Liver (tissue), 9 donors: ENCODE data around the gene UGT2A2. TPM values are rescaled to one million over a fixed set of nuclear protein-coding genes. Genes with fewer than 3 reads are reported as not detected.

Experiments used
- DNase-seq: peaks from one replicate; pipeline ENCODE4 v3.0.0-alpha.2; 2017; ENCODE audit warnings: low spot score
- H3K27ac ChIP-seq, 2 donors: one replicate each; pipeline ENCODE4 v1.7.0; 2013; ENCODE audit warnings: inconsistent platforms in 2 of 2, low read length in 2 of 2, control low read depth in 1 of 2, low read depth in 1 of 2, mild to moderate bottlenecking in 1 of 2
- H3K27me3 ChIP-seq, 4 donors: one replicate each; pipeline versions ENCODE4 v1.6.1 to v1.7.0; 2013; ENCODE audit warnings: low read length in 3 of 4, inconsistent platforms in 1 of 4, mild to moderate bottlenecking in 1 of 4, moderate library complexity in 1 of 4; ENCODE audit not compliant: control insufficient read depth in 4 of 4, insufficient read depth in 4 of 4
- H3K36me3 ChIP-seq, 4 donors: one replicate each; pipeline versions ENCODE4 v1.6.1 to v1.7.0; 2013; ENCODE audit warnings: low read length in 3 of 4, mild to moderate bottlenecking in 3 of 4, low read depth in 1 of 4, moderate library complexity in 1 of 4; ENCODE audit not compliant: control insufficient read depth in 4 of 4, insufficient read depth in 3 of 4
- H3K4me1 ChIP-seq, 4 donors: one replicate each; pipeline versions ENCODE4 v1.6.1 to v1.7.0; 2013; ENCODE audit warnings: low read length in 3 of 4, mild to moderate bottlenecking in 3 of 4, moderate library complexity in 1 of 4; ENCODE audit not compliant: control insufficient read depth in 4 of 4, insufficient read depth in 4 of 4
- H3K4me3 ChIP-seq, 3 donors: one replicate each; pipeline versions ENCODE4 v1.6.1 to v1.7.0; 2013; ENCODE audit warnings: low read length in 3 of 3, control low read depth in 1 of 3, low read depth in 1 of 3, mild to moderate bottlenecking in 1 of 3
- H3K9ac ChIP-seq, 2 donors: one replicate each; pipeline ENCODE4 v1.7.0; 2013; ENCODE audit warnings: low read length in 2 of 2, mild to moderate bottlenecking in 2 of 2, moderate library complexity in 2 of 2, control low read depth in 1 of 2, low read depth in 1 of 2
- H3K9me3 ChIP-seq, 4 donors: one replicate each; pipeline versions ENCODE4 v1.6.1 to v1.7.0; 2013; ENCODE audit warnings: low read length in 3 of 4; ENCODE audit not compliant: control insufficient read depth in 4 of 4
- EGR1 ChIP-seq, 2 donors: IDR thresholded peaks; 2 replicates each; pipeline ENCODE4 v1.6.1; 2016 to 2018; ENCODE audit warnings: antibody characterized with exemption in 2 of 2, low read depth in 2 of 2
- FOXA1 ChIP-seq: IDR thresholded peaks from 2 replicates; pipeline ENCODE4 v1.6.1; 2016; ENCODE audit warnings: antibody characterized with exemption
- FOXA2 ChIP-seq: IDR thresholded peaks from 2 replicates; pipeline ENCODE4 v1.6.1; 2016; ENCODE audit warnings: antibody characterized with exemption
- GABPA ChIP-seq, 2 donors: IDR thresholded peaks in 1 of 2; conservative IDR thresholded peaks in 1 of 2; 2 replicates each; pipeline ENCODE4 v1.6.1; 2016; ENCODE audit warnings: antibody characterized with exemption in 2 of 2, mild to moderate bottlenecking in 1 of 2, moderate library complexity in 1 of 2
- HNF4A ChIP-seq, 2 donors: conservative IDR thresholded peaks; 2 replicates each; pipeline ENCODE4 v1.6.1; 2016; ENCODE audit warnings: antibody characterized with exemption in 2 of 2, mild to moderate bottlenecking in 2 of 2
- HNF4G ChIP-seq: IDR thresholded peaks from 2 replicates; pipeline ENCODE4 v1.6.1; 2016; ENCODE audit warnings: antibody characterized with exemption
- JUND ChIP-seq, 2 donors: IDR thresholded peaks; 2 replicates each; pipeline ENCODE4 v1.6.1; 2016; ENCODE audit warnings: antibody characterized with exemption in 2 of 2
- MAX ChIP-seq: IDR thresholded peaks from 2 replicates; pipeline ENCODE4 v1.6.1; 2016; ENCODE audit warnings: antibody characterized with exemption
- NR2F2 ChIP-seq: IDR thresholded peaks from 2 replicates; pipeline ENCODE4 v1.6.1; 2016; ENCODE audit warnings: antibody characterized with exemption
- RAD21 ChIP-seq, 2 donors: IDR thresholded peaks; 2 replicates each; pipeline ENCODE4 v1.6.1; 2016; ENCODE audit warnings: antibody characterized with exemption in 2 of 2, mild to moderate bottlenecking in 2 of 2
- REST ChIP-seq: IDR thresholded peaks from 2 replicates; pipeline ENCODE4 v1.6.1; 2016; ENCODE audit warnings: antibody characterized with exemption, mild to moderate bottlenecking
- RXRA ChIP-seq, 2 donors: IDR thresholded peaks; 2 replicates each; pipeline ENCODE4 v1.6.1; 2017 to 2018; ENCODE audit warnings: antibody characterized with exemption in 2 of 2, mild to moderate bottlenecking in 1 of 2
- SP1 ChIP-seq: IDR thresholded peaks from 2 replicates; pipeline ENCODE4 v1.6.1; 2018; ENCODE audit warnings: antibody characterized with exemption, mild to moderate bottlenecking
- TAF1 ChIP-seq: conservative IDR thresholded peaks from 2 replicates; pipeline ENCODE4 v1.6.1; 2016; ENCODE audit warnings: antibody characterized with exemption, mild to moderate bottlenecking
- YY1 ChIP-seq: IDR thresholded peaks from 2 replicates; pipeline ENCODE4 v1.6.1; 2016; ENCODE audit warnings: antibody characterized with exemption, mild to moderate bottlenecking
- WGBS: extraction: QIAGEN DNeasy Blood & Tissue Kit; methylation state at CpG from one replicate; pipeline ENCODE4 v1.1.7; 2013; 5-methylcytosine and 5-hydroxymethylcytosine counted together
- polyA plus RNA-seq, 2 donors: library from polyadenylated mRNA; stranded (reverse) in 1 of 2; unstranded in 1 of 2; fragments of 200-250 nt in 1 of 2; fragments of >200 nt in 1 of 2; fragmentation: Nextera tagmentation in 1 of 2; extraction: Ambion mirVana in 1 of 2; gene quantifications; one replicate each; pipeline versions ENCODE4 v1.2.1 to v1.2.3, GENCODE V29; 2013 to 2015
- total RNA-seq, 2 donors: library from RNA; depleted of rRNA; stranded (reverse); fragments of >200 nt; gene quantifications; one replicate each; pipeline ENCODE4 v1.2.3, GENCODE V29; 2014
- TF ChIP-seq, protein P1 (sequence below): IDR thresholded peaks from 2 replicates; pipeline ENCODE4 v1.6.1; 2016; ENCODE audit warnings: antibody characterized with exemption
- TF ChIP-seq, protein P2 (sequence below): IDR thresholded peaks from 2 replicates; pipeline ENCODE4 v1.6.1; 2016; ENCODE audit warnings: antibody characterized with exemption
- TF ChIP-seq, protein P3 (sequence below): fragments of 150-350 bp; IDR thresholded peaks from 2 replicates; pipeline ENCODE4 v1.5.1; 2017; ENCODE audit warnings: improper control_type of control experiment, low read depth, low read length; ENCODE audit not compliant: missing input control
- donor health status: healthy.
- donor health status: healthy.
- donor health status: healthy.
- donor health status: healthy.
- donor health status: healthy.

UGT2A2 gene
- total and polyA plus RNA-seq, 4 donors, result not detected

DNA sequence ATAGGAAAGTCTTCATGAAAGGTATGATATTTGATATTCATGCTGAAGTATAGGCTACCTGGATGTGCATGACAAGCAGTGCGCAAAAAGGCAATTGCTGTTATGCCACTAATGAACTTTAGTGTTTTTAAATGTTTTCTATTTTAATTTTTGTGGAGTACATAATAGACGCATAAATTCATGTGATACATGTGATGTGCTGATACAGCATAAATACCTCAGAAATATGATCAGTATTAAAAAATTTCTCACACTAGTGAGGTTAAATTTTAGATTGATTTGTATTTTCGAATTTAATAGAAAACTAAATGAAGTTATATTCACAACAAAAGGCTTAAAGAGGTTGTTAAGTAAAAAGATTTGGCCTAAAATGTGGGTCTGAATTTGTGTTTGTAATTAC lies 11.4 kb upstream of the UGT2A2 start:
- Histone ChIP-seq H3K27me3 (no peaks in the 10 kb centered on the region), H3K9me3 (no peaks in the 10 kb centered on the region), H3K4me3 (no peak overlapping the region), H3K4me1 (no peaks in the 10 kb centered on the region), H3K9ac (no peak overlapping the region), H3K36me3 (no peaks in the 10 kb centered on the region), H3K27ac (no peak overlapping the region)
- TF ChIP-seq, protein P1, sequence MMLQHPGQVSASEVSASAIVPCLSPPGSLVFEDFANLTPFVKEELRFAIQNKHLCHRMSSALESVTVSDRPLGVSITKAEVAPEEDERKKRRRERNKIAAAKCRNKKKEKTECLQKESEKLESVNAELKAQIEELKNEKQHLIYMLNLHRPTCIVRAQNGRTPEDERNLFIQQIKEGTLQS, result no peak
- TF ChIP-seq RAD21 (IDR thresholded peaks at IDR 0.05) (no peak), HNF4A (conservative IDR thresholded peaks at IDR 0.05) (no peak), FOXA2 (no peak)
- TF ChIP-seq, protein P2, sequence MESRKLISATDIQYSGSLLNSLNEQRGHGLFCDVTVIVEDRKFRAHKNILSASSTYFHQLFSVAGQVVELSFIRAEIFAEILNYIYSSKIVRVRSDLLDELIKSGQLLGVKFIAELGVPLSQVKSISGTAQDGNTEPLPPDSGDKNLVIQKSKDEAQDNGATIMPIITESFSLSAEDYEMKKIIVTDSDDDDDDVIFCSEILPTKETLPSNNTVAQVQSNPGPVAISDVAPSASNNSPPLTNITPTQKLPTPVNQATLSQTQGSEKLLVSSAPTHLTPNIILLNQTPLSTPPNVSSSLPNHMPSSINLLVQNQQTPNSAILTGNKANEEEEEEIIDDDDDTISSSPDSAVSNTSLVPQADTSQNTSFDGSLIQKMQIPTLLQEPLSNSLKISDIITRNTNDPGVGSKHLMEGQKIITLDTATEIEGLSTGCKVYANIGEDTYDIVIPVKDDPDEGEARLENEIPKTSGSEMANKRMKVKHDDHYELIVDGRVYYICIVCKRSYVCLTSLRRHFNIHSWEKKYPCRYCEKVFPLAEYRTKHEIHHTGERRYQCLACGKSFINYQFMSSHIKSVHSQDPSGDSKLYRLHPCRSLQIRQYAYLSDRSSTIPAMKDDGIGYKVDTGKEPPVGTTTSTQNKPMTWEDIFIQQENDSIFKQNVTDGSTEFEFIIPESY, result no peak
- 71% methylated on average over 3 of the region's 3 CpGs for WGBS
- no peak for DNase-seq

DNA sequence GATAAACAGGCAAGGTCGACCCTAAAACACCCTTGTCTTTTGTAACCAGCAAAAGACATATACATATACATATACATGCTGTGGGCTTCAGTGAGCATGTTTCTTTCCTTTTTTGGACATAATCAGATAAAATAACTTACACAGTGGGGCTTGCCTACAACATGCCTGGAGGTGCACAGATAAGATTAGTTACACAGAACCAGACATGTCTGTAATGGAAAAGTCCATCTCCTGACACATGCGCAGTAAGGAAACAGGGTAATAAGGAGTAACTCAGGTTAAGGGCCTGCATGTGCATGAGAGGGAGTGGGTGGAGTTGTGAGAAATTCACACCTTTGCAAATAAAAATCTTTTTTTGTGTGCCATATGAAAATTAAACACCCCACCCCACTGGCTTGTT lies 10.2 kb upstream of the UGT2A2 start:
- no peak for DNase-seq
- Histone ChIP-seq H3K27me3 (no peaks in the 10 kb centered on the region), H3K4me1 (no peaks in the 10 kb centered on the region), H3K9ac (no peak overlapping the region), H3K36me3 (no peaks in the 10 kb centered on the region), H3K9me3 (no peaks in the 10 kb centered on the region), H3K27ac (no peak overlapping the region), H3K4me3 (no peak overlapping the region)
- WGBS, result 74% methylated on average over 2 of the region's 2 CpGs
- TF ChIP-seq MAX (no peak), EGR1 (IDR thresholded peaks at IDR 0.05; ENCODE audit: low read depth in 2 of 2) (no peak), TAF1 (no peak), REST (no peak), FOXA2 (no peak), RAD21 (IDR thresholded peaks at IDR 0.05) (no peak), FOXA1 (no peak), HNF4G (no peak), RXRA (IDR thresholded peaks at IDR 0.05) (no peak), GABPA (IDR thresholded peaks at IDR 0.05 in 1 of 2, conservative IDR thresholded peaks at IDR 0.05 in 1 of 2) (no peak), JUND (IDR thresholded peaks at IDR 0.05) (no peak), HNF4A (conservative IDR thresholded peaks at IDR 0.05) (no peak), NR2F2 (no peak), SP1 (no peak), YY1 (no peak)
- TF ChIP-seq, protein P2, result no peak
- TF ChIP-seq, protein P3, sequence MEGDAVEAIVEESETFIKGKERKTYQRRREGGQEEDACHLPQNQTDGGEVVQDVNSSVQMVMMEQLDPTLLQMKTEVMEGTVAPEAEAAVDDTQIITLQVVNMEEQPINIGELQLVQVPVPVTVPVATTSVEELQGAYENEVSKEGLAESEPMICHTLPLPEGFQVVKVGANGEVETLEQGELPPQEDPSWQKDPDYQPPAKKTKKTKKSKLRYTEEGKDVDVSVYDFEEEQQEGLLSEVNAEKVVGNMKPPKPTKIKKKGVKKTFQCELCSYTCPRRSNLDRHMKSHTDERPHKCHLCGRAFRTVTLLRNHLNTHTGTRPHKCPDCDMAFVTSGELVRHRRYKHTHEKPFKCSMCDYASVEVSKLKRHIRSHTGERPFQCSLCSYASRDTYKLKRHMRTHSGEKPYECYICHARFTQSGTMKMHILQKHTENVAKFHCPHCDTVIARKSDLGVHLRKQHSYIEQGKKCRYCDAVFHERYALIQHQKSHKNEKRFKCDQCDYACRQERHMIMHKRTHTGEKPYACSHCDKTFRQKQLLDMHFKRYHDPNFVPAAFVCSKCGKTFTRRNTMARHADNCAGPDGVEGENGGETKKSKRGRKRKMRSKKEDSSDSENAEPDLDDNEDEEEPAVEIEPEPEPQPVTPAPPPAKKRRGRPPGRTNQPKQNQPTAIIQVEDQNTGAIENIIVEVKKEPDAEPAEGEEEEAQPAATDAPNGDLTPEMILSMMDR, result no peak
- TF ChIP-seq, protein P1, result no peak
